ENCODE measurements around the gene RPL22L1. TPM values are rescaled to one million over a fixed set of nuclear protein-coding genes. Genes with fewer than 3 reads are reported as not detected.

The RPL22L1 gene
- total and polyA plus RNA-seq, 2 donors from 2014 or later = 34.1 to 45.1 TPM

- Histone ChIP-seq H3K9me3 (ENCODE audit: control insufficient read depth in 2 of 3, insufficient read depth in 1 of 3, low read length in 3 of 3) (no peaks in the 10 kb centered on the region), H3K4me1 (ENCODE audit: control insufficient read depth in 2 of 3, insufficient read depth in 2 of 3, low read depth in 1 of 3, low read length in 3 of 3) (peaks cover 0 to 14% (median 6%) of the 10 kb centered on the region in 3 donors), H3K27me3 (ENCODE audit: control insufficient read depth, insufficient read depth, low read length) (no peaks in the 10 kb centered on the region), H3K36me3 (ENCODE audit: control insufficient read depth in 2 of 3, insufficient read depth in 3 of 3, low read length in 3 of 3) (peaks cover 2 to 24% (median 11%) of the 10 kb centered on the region in 3 donors), H3K4me3 (ENCODE audit: low read length in 3 of 3) (no peak overlapping the region), H3K27ac (ENCODE audit: low read depth in 2 of 2, low read length in 2 of 2) (no peak overlapping the region), H3K9ac (ENCODE audit: low read length in 3 of 3) (no peak overlapping the region)
- DNase-seq (no peak), FAIRE-seq (no peak)
- no peak for TF ChIP-seq CTCF (IDR thresholded peaks at IDR 0.05; ENCODE audit: borderline replicate concordance, extremely low read depth, insufficient read depth)
- intact Hi-C loops (cut with DNase I) = no loop called here
Observed at GRCh38 chr3:170866499-170866898, 3.5 kb downstream of the RPL22L1 start.

- H3K27ac ChIP-seq (ENCODE audit: low read depth in 2 of 2, low read length in 2 of 2) = no peak overlapping the region
- no peak for FAIRE-seq
- no peak overlapping the region for H3K4me3 ChIP-seq (ENCODE audit: low read length in 3 of 3)
- peaks cover 0 to 14% (median 6%) of the 10 kb centered on the region in 3 donors for H3K4me1 ChIP-seq (ENCODE audit: control insufficient read depth in 2 of 3, insufficient read depth in 2 of 3, low read depth in 1 of 3, low read length in 3 of 3)
- H3K9me3 ChIP-seq (ENCODE audit: control insufficient read depth in 2 of 3, insufficient read depth in 1 of 3, low read length in 3 of 3) = no peaks in the 10 kb centered on the region
- H3K9ac ChIP-seq (ENCODE audit: low read length in 3 of 3) = no peak overlapping the region
- intact Hi-C loops (cut with DNase I) = no loop called here
- no peak for TF ChIP-seq CTCF (IDR thresholded peaks at IDR 0.05; ENCODE audit: borderline replicate concordance, extremely low read depth, insufficient read depth)
- H3K36me3 ChIP-seq (ENCODE audit: control insufficient read depth in 2 of 3, insufficient read depth in 3 of 3, low read length in 3 of 3) = peaks cover 2 to 24% (median 11%) of the 10 kb centered on the region in 3 donors
- DNase-seq = no peak
- no peaks in the 10 kb centered on the region for H3K27me3 ChIP-seq (ENCODE audit: control insufficient read depth, insufficient read depth, low read length)
Observed at GRCh38 chr3:170865209-170866094, 4.5 kb downstream of the RPL22L1 start.

GRCh38 chr3:170864525-170865208 lies 5.3 kb downstream of the RPL22L1 start:
- Histone ChIP-seq H3K9me3 (ENCODE audit: control insufficient read depth in 2 of 3, insufficient read depth in 1 of 3, low read length in 3 of 3) (no peaks in the 10 kb centered on the region), H3K27me3 (ENCODE audit: control insufficient read depth, insufficient read depth, low read length) (no peaks in the 10 kb centered on the region), H3K27ac (ENCODE audit: low read depth in 2 of 2, low read length in 2 of 2) (no peak overlapping the region), H3K4me1 (ENCODE audit: control insufficient read depth in 2 of 3, insufficient read depth in 2 of 3, low read depth in 1 of 3, low read length in 3 of 3) (peaks cover 0 to 14% (median 6%) of the 10 kb centered on the region in 3 donors), H3K4me3 (ENCODE audit: low read length in 3 of 3) (no peak overlapping the region), H3K36me3 (ENCODE audit: control insufficient read depth in 2 of 3, insufficient read depth in 3 of 3, low read length in 3 of 3) (peaks cover 2 to 24% (median 11%) of the 10 kb centered on the region in 3 donors), H3K9ac (ENCODE audit: low read length in 3 of 3) (no peak overlapping the region)
- TF ChIP-seq CTCF (IDR thresholded peaks at IDR 0.05; ENCODE audit: borderline replicate concordance, extremely low read depth, insufficient read depth) = no peak
- intact Hi-C loops (cut with DNase I) = no loop called here
- DNase-seq (no peak), FAIRE-seq (no peak)

All from kidney (tissue), 14 donors.